Cardiac muscle cell (in vitro differentiated cells and primary cell): ENCODE results near the gene EIF3A. TPM values are rescaled to one million over a fixed set of nuclear protein-coding genes. Genes with fewer than 3 reads are reported as not detected.

Experiments used
- DNase-seq, 2 donors: peaks; one replicate each; pipeline versions ENCODE4 v3.0.0 to v3.0.0-alpha.2; 2010 to 2017; ENCODE audit warnings: low read depth in 1 of 2, low spot score in 1 of 2
- H3K27ac ChIP-seq: fragments of 200-600 bp; sonication (generic); 2 replicates; pipeline ENCODE4 v1.5.1; 2016
- H3K27me3 ChIP-seq: fragments of 200-600 bp; sonication (generic); 2 replicates; pipeline ENCODE4 v1.6.0; 2016; ENCODE audit warnings: control low read depth
- H3K36me3 ChIP-seq: fragments of 200-600 bp; sonication (generic); 2 replicates; pipeline ENCODE4 v1.5.1; 2016; ENCODE audit warnings: control low read depth
- H3K4me1 ChIP-seq: fragments of 200-600 bp; sonication (generic); 2 replicates; pipeline ENCODE4 v1.8.1; 2017; ENCODE audit warnings: low read depth, mild to moderate bottlenecking, mixed run types
- H3K4me3 ChIP-seq: fragments of 200-600 bp; sonication (generic); 2 replicates; pipeline ENCODE4 v1.5.1; 2016; ENCODE audit warnings: mild to moderate bottlenecking
- H3K9me3 ChIP-seq: fragments of 200-600 bp; sonication (generic); 2 replicates; pipeline ENCODE4 v1.5.1; 2017; ENCODE audit warnings: low read depth, mild to moderate bottlenecking, control low read depth
- polyA plus RNA-seq: library from polyadenylated mRNA; unstranded; fragments of >200 nt; fragmentation: Nextera tagmentation; extraction: Ambion mirVana; gene quantifications from 2 replicates; pipeline ENCODE4 v1.2.1, GENCODE V29; 2016
- total RNA-seq: library from RNA; depleted of rRNA; stranded (reverse); fragments of >200 nt; gene quantifications from 2 replicates; pipeline ENCODE4 v1.2.3, GENCODE V29; 2016
- TF ChIP-seq, protein P1 (sequence below): IDR thresholded peaks from 2 replicates; pipeline ENCODE4 v1.5.1; 2012; ENCODE audit warnings: low read depth, mild to moderate bottlenecking, low read length

Gene EIF3A
- total and polyA plus RNA-seq, 2 experiments from 2014 or later, result 56.7 to 140 TPM

GRCh38 chr10:119119400-119119799 is 38.8 kb upstream of the EIF3A start:
- no peak overlapping the region for H3K4me3 ChIP-seq
- H3K4me1 ChIP-seq, result peaks cover 3% of the 10 kb centered on the region
- H3K27me3 ChIP-seq, result no peaks in the 10 kb centered on the region
- no peaks in the 10 kb centered on the region for H3K9me3 ChIP-seq
- TF ChIP-seq, protein P1, sequence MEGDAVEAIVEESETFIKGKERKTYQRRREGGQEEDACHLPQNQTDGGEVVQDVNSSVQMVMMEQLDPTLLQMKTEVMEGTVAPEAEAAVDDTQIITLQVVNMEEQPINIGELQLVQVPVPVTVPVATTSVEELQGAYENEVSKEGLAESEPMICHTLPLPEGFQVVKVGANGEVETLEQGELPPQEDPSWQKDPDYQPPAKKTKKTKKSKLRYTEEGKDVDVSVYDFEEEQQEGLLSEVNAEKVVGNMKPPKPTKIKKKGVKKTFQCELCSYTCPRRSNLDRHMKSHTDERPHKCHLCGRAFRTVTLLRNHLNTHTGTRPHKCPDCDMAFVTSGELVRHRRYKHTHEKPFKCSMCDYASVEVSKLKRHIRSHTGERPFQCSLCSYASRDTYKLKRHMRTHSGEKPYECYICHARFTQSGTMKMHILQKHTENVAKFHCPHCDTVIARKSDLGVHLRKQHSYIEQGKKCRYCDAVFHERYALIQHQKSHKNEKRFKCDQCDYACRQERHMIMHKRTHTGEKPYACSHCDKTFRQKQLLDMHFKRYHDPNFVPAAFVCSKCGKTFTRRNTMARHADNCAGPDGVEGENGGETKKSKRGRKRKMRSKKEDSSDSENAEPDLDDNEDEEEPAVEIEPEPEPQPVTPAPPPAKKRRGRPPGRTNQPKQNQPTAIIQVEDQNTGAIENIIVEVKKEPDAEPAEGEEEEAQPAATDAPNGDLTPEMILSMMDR, result no peak
- peaks cover 28% of the 10 kb centered on the region for H3K36me3 ChIP-seq
- DNase-seq, result no peak
- H3K27ac ChIP-seq, result no peak overlapping the region

- DNase-seq, result no peak
- Histone ChIP-seq H3K27me3 (no peaks in the 10 kb centered on the region), H3K4me1 (peaks cover 3% of the 10 kb centered on the region), H3K27ac (no peak overlapping the region), H3K36me3 (peaks cover 30% of the 10 kb centered on the region), H3K9me3 (no peaks in the 10 kb centered on the region), H3K4me3 (no peak overlapping the region)
- TF ChIP-seq, protein P1, result no peak
Observed at GRCh38 chr10:119118231-119118630, 37.6 kb upstream of the EIF3A start.

DNA sequence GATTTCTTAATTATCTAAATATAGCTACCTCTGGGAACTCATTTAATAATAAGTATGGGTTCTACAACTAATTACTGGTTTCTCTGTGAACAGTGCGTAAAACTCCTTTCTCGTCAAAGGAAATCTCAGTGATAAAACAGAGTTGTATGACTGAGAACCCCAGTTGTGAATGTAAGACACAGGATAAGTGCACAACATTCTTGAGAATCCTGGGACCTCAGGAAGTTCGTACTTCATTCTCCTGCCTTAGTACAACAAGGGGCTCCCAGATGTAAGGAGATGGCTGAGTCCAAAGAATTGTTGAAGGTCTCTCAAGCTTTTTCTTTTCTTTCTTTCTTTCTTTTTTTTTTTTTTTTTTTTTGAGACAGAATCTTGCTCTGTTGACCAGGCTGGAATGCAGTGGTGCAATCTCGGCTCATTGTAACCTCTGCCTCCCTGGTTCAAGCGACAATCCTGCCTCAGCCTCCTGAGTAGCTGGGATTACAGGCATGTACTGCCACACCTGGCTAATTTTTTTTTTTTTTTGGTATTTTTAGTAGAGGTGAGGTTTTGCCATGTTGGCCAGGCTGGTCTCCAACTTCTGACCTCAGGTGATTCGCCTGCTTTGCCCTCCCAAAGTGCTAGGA is 35.8 kb upstream of the EIF3A start:
- no peaks in the 10 kb centered on the region for H3K9me3 ChIP-seq
- H3K27ac ChIP-seq, result peak overlapping the region; percentile 53
- H3K4me3 ChIP-seq, result no peak overlapping the region
- H3K4me1 ChIP-seq, result peaks cover 3% of the 10 kb centered on the region
- H3K36me3 ChIP-seq, result peaks cover 19% of the 10 kb centered on the region
- DNase-seq, result peak in 1 of 2 donors; percentile 69
- H3K27me3 ChIP-seq, result no peaks in the 10 kb centered on the region
- TF ChIP-seq, protein P1, result no peak

DNA sequence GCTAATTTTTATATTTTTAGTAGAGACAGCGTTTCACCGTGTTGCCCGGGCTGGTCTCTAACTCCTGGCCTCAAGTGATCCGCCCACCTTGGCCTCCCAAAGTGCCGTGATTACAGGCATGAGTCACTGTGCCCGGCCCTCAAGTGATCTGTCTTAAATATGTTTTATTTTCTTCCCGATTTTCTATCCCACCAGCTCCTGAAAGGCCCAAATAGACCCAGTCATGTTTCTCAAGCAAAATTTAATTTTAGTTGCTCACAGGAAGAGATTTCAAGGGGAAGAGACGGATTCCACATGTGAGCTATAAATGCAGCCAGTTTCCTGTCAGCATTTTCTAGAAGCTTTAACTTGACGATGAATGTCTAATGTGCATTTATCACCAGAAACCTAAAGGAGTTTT is 35.3 kb upstream of the EIF3A start:
- DNase-seq, result peak in 1 of 2 donors; percentile 61
- no peaks in the 10 kb centered on the region for H3K27me3 ChIP-seq
- TF ChIP-seq, protein P1, result no peak
- H3K27ac ChIP-seq, result peak overlapping the region; percentile 53
- H3K9me3 ChIP-seq, result no peaks in the 10 kb centered on the region
- no peak overlapping the region for H3K4me3 ChIP-seq
- H3K36me3 ChIP-seq, result peaks cover 19% of the 10 kb centered on the region
- peaks cover 3% of the 10 kb centered on the region for H3K4me1 ChIP-seq

DNA sequence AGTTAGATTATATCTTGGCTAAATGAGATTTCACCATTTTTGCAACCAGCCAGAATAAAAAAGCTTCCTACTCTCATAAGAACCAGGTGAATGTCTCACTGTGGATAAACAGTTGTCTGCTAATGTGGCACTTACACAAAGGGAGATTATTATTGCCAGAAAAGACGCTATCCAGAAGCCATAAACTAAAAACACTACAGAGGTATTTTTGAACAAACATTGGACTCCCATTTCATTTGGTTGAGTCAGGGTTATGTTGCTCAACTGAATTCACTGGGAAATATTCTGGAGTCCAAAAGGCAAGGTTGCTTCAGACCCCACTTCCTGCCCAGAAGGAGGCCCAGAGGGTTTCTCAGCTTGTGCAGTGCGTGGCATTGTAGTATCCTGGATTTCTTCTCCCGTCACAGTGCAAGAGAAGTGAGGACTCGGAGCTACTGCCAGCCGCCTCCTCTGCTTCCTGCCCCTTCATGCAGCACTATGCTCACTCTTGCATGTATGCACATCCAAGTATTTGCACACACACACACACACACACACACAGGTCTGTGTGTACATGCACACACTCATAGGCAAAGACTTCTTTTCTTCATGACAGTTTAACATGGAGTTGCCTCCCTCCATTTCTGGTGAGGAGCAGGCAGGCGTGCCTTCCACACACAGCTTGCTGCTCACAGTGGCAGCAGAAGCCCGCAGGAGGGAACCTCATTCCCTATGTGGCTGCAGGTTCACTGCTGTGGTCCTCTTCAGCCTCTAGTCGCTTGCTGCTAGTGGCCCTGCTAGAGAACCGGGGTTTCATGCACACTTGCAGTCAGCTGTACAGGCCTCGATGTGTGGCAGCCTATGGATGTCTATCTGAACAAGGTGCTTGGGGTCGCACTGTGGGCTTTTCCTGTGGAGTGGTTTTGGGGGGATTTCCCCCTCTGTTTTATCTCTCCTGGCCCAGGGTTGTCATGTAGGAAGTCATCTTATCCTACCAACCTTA is 33.4 kb upstream of the EIF3A start:
- TF ChIP-seq, protein P1, result no peak
- DNase-seq, result peak in 1 of 2 donors; percentile 97
- Histone ChIP-seq H3K9me3 (no peaks in the 10 kb centered on the region), H3K27ac (no peak overlapping the region), H3K36me3 (peaks cover 28% of the 10 kb centered on the region), H3K4me1 (no peaks in the 10 kb centered on the region), H3K27me3 (no peaks in the 10 kb centered on the region), H3K4me3 (no peak overlapping the region)
